H9 (cell line): Measurements from ENCODE around the gene P3H2. TPM values are rescaled to one million over a fixed set of nuclear protein-coding genes. Genes with fewer than 3 reads are reported as not detected.
A peak's percentile ranks its signal among the peaks of the same experiment; 100 is the strongest.

Experiments used
- DNase-seq: peaks from one replicate; pipeline ENCODE4 v3.0.0-alpha.2; 2017
- H2AFZ ChIP-seq: one replicate; pipeline ENCODE4 v1.6.1; 2013; ENCODE audit warnings: mild to moderate bottlenecking, low read length, control low read depth, moderate library complexity
- H2AK5ac ChIP-seq: 2 replicates; pipeline ENCODE4 v1.6.1; 2013; ENCODE audit warnings: low read length, control low read depth, mixed read lengths; ENCODE audit not compliant: insufficient read length
- H2BK120ac ChIP-seq: one replicate; pipeline ENCODE4 v1.6.1; 2013; ENCODE audit warnings: low read depth, mild to moderate bottlenecking, low read length, control low read depth, inconsistent platforms; ENCODE audit not compliant: poor library complexity, severe bottlenecking
- H2BK12ac ChIP-seq: 2 replicates; pipeline ENCODE4 v1.6.1; 2013; ENCODE audit warnings: low read length, control low read depth, mixed read lengths, low read depth; ENCODE audit not compliant: insufficient read length
- H2BK15ac ChIP-seq: 2 replicates; pipeline ENCODE4 v1.6.1; 2013; ENCODE audit warnings: low read depth, low read length, control low read depth
- H2BK20ac ChIP-seq: one replicate; pipeline ENCODE4 v1.6.1; 2013; ENCODE audit warnings: low read depth, mild to moderate bottlenecking, low read length, control low read depth, inconsistent platforms; ENCODE audit not compliant: poor library complexity, severe bottlenecking
- H2BK5ac ChIP-seq: 2 replicates; pipeline ENCODE4 v1.6.1; 2013; ENCODE audit warnings: low read length, control low read depth, mixed read lengths; ENCODE audit not compliant: insufficient read length
- H3K14ac ChIP-seq: 2 replicates; pipeline ENCODE4 v1.6.1; 2013; ENCODE audit warnings: low read length, control low read depth; ENCODE audit not compliant: insufficient read depth
- H3K18ac ChIP-seq: 2 replicates; pipeline ENCODE4 v1.6.1; 2013; ENCODE audit warnings: low read depth, mild to moderate bottlenecking, mixed read lengths, low read length, control low read depth; ENCODE audit not compliant: insufficient read length
- H3K23ac ChIP-seq: 2 replicates; pipeline ENCODE4 v1.6.1; 2013; ENCODE audit warnings: low read length, control low read depth, mixed read lengths, low read depth; ENCODE audit not compliant: insufficient read length
- H3K23me2 ChIP-seq: 2 replicates; pipeline ENCODE4 v1.6.1; 2013; ENCODE audit warnings: low read depth, mild to moderate bottlenecking, mixed read lengths, low read length, control low read depth; ENCODE audit not compliant: insufficient read length, poor library complexity, severe bottlenecking
- H3K27ac ChIP-seq: 2 replicates; pipeline ENCODE4 v1.5.1; 2013; ENCODE audit warnings: low read length, control low read depth, mixed read lengths, low read depth; ENCODE audit not compliant: insufficient read length
- H3K27me3 ChIP-seq: 2 replicates; pipeline ENCODE4 v1.6.1; 2013; ENCODE audit warnings: low read length, control low read depth, inconsistent platforms; ENCODE audit not compliant: insufficient read depth
- H3K4ac ChIP-seq: 2 replicates; pipeline ENCODE4 v1.6.1; 2013; ENCODE audit warnings: low read depth, mild to moderate bottlenecking, control low read depth, inconsistent platforms, low read length, moderate library complexity
- H3K4me1 ChIP-seq: 2 replicates; pipeline ENCODE4 v1.6.1; 2013; ENCODE audit warnings: low read length, control low read depth, inconsistent platforms; ENCODE audit not compliant: insufficient read depth
- H3K4me2 ChIP-seq: 2 replicates; pipeline ENCODE4 v1.6.1; 2013; ENCODE audit warnings: low read length, control low read depth, mixed read lengths; ENCODE audit not compliant: insufficient read length, insufficient read depth
- H3K56ac ChIP-seq: 2 replicates; pipeline ENCODE4 v1.6.1; 2013; ENCODE audit warnings: low read depth, mild to moderate bottlenecking, mixed read lengths, low read length, control low read depth; ENCODE audit not compliant: insufficient read length
- H3K79me1 ChIP-seq: 2 replicates; pipeline ENCODE4 v1.6.1; 2013; ENCODE audit warnings: low read depth, mild to moderate bottlenecking, moderate library complexity, low read length, control low read depth, inconsistent platforms; ENCODE audit not compliant: insufficient read depth, poor library complexity, severe bottlenecking
- H3K79me2 ChIP-seq: 2 replicates; pipeline ENCODE4 v1.6.1; 2013; ENCODE audit warnings: low read length, control low read depth, inconsistent platforms; ENCODE audit not compliant: insufficient read depth
- H3K9ac ChIP-seq: 2 replicates; pipeline ENCODE4 v1.6.1; 2013; ENCODE audit warnings: low read length, control low read depth, mixed read lengths; ENCODE audit not compliant: insufficient read length; ENCODE audit errors: extremely low read depth
- H3K9me3 ChIP-seq: one replicate; pipeline ENCODE4 v1.6.1; 2013; ENCODE audit warnings: low read depth, low read length, inconsistent platforms; ENCODE audit not compliant: control insufficient read depth
- H3T11ph ChIP-seq: one replicate; pipeline ENCODE4 v1.6.1; 2013; ENCODE audit warnings: mild to moderate bottlenecking, low read length, control low read depth, inconsistent platforms
- H4K20me1 ChIP-seq: one replicate; pipeline ENCODE4 v1.6.1; 2013; ENCODE audit not compliant: control insufficient read depth, insufficient read length, insufficient read depth
- H4K5ac ChIP-seq: 2 replicates; pipeline ENCODE4 v1.6.1; 2013; ENCODE audit warnings: low read depth, mild to moderate bottlenecking, mixed read lengths, low read length, control low read depth; ENCODE audit not compliant: insufficient read length
- H4K8ac ChIP-seq: replicated peaks from 2 replicates; pipeline ENCODE4 v1.6.1; 2013; ENCODE audit warnings: low read length, control low read depth, mixed read lengths, low read depth; ENCODE audit not compliant: insufficient read length
- H4K91ac ChIP-seq: 2 replicates; pipeline ENCODE4 v1.6.1; 2013; ENCODE audit warnings: low read depth, mild to moderate bottlenecking, moderate library complexity, mixed read lengths, low read length, control low read depth; ENCODE audit not compliant: insufficient read length
- H3K27ac Mint-ChIP-seq, 3 experiments: 2 replicates in 2 of 3; 3 replicates in 1 of 3; pipeline ENCODE4 v1.8.0; 2020 to 2021; ENCODE audit warnings: mixed read lengths in 3 of 3, mild to moderate bottlenecking in 1 of 3, moderate library complexity in 1 of 3
- H3K27me3 Mint-ChIP-seq: 2 replicates; pipeline ENCODE4 v1.8.0; 2021; ENCODE audit warnings: low read depth, mild to moderate bottlenecking, moderate library complexity, mixed read lengths
- H3K36me3 Mint-ChIP-seq, 3 experiments: 2 replicates in 2 of 3; 3 replicates in 1 of 3; pipeline ENCODE4 v1.8.0; 2020 to 2021; ENCODE audit warnings: low read depth in 3 of 3, mixed read lengths in 3 of 3; ENCODE audit not compliant: insufficient read depth in 1 of 3
- H3K4me1 Mint-ChIP-seq, 2 experiments: 2 replicates each; pipeline ENCODE4 v1.8.0; 2020; ENCODE audit warnings: mixed read lengths in 2 of 2
- H3K4me3 Mint-ChIP-seq, 2 experiments: 2 replicates in 1 of 2; 3 replicates in 1 of 2; pipeline ENCODE4 v1.8.0; 2020 to 2021; ENCODE audit warnings: mild to moderate bottlenecking in 2 of 2, mixed read lengths in 2 of 2, moderate library complexity in 1 of 2
- H3K9me3 Mint-ChIP-seq, 2 experiments: 2 replicates in 1 of 2; 3 replicates in 1 of 2; pipeline ENCODE4 v1.8.0; 2020; ENCODE audit warnings: mild to moderate bottlenecking in 2 of 2, mixed read lengths in 2 of 2, moderate library complexity in 1 of 2
- CTCF ChIP-seq: fragments of 200-600 bp; sonication (generic); conservative IDR thresholded peaks from 3 replicates; pipeline ENCODE4 v1.8.0; 2021; ENCODE audit warnings: antibody characterized with exemption, mild to moderate bottlenecking
- WGBS: extraction: QIAGEN DNeasy Blood & Tissue Kit; methylation state at CpG from one replicate; pipeline ENCODE4 v1.1.7; 2013; ENCODE audit warnings: missing lambda C conversion rate, low lambda C conversion rate, mixed read lengths; ENCODE audit not compliant: insufficient read length; ENCODE audit errors: extremely low coverage; 5-methylcytosine and 5-hydroxymethylcytosine counted together
- total RNA-seq: library from RNA; stranded (reverse); gene quantifications from 2 replicates; pipeline ENCODE4 v1.2.1, GENCODE V29; 2021

Gene P3H2
- total RNA-seq, 1 experiment from 2014 or later, result 41.5 TPM

GRCh38 chr3:190001426-190001825, 119.3 kb downstream of the P3H2 start:
- Histone ChIP-seq H3K23me2 (no peaks in the 10 kb centered on the region), H2BK12ac (no peak overlapping the region), H2BK15ac (no peak overlapping the region), H2BK120ac (no peak overlapping the region), H3K27me3 (no peaks in the 10 kb centered on the region), H2AFZ (no peak overlapping the region), H4K8ac (no peak overlapping the region), H3K9me3 (no peaks in the 10 kb centered on the region), H4K5ac (no peak overlapping the region), H4K20me1 (no peaks in the 10 kb centered on the region), H2AK5ac (no peak overlapping the region), H3K14ac (no peak overlapping the region), H3K23ac (no peak overlapping the region), H2BK20ac (no peak overlapping the region), H3K9ac (no peak overlapping the region), H3K4me2 (peak overlapping the region; percentile 47), H3K56ac (no peak overlapping the region), H2BK5ac (no peak overlapping the region), H3K27ac (peak overlapping the region; percentile 26), H3K4ac (no peak overlapping the region), H3T11ph (no peak overlapping the region), H3K79me1 (no peaks in the 10 kb centered on the region), H4K91ac (no peak overlapping the region), H3K18ac (no peak overlapping the region), H3K79me2 (no peaks in the 10 kb centered on the region), H3K4me1 (no peaks in the 10 kb centered on the region; the same call in 1 of the 2 replicates)
- no peaks in the 10 kb centered on the region for H3K36me3 Mint-ChIP-seq
- TF ChIP-seq CTCF, result no peak
- WGBS, result 100% methylated on average over 1 of the region's 3 CpGs
- DNase-seq, result no peak
- peak overlapping the region in 1 of 3 experiments; percentile 61; a peak in 1 of 7 replicates for H3K27ac Mint-ChIP-seq
- no peak overlapping the region for H3K4me3 Mint-ChIP-seq
- H3K4me1 Mint-ChIP-seq, result peaks cover 29 to 45% of the 10 kb centered on the region in 2 experiments
- no peaks in the 10 kb centered on the region for H3K27me3 Mint-ChIP-seq
- H3K9me3 Mint-ChIP-seq, result no peaks in the 10 kb centered on the region
